ENCODE measurements around the gene NLN.

The NLN gene

GRCh38 chr5:65873181-65873750 is 151.3 kb downstream of the NLN start:
- DNase-seq (ENCODE audit: low read depth): peak; percentile 78

DNA sequence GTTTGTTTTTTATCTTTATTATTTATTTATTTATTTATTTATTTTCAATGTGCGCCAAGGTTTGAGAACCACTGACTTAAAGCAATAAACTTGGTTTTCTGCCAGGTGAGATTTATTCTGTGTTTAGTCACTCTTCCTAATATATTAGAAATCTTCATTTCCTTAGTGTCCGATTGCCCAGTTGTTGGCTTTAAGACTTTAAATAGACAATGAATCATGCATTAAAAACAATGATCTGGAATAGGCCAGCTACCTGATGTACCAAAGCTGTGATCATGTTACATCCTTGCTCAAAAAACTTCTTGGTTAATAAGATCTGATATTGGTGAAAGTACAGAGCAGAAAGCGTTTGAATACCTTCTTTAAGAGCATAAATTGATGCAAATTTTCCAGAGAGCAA is 152.2 kb downstream of the NLN start:
- peak; percentile 66 for DNase-seq (ENCODE audit: low read depth)

GRCh38 chr5:65876496-65876895 is 154.5 kb downstream of the NLN start:
- peak; percentile 17 for DNase-seq (ENCODE audit: low read depth)

- DNase-seq (ENCODE audit: low read depth): no peak
These were observed 155.0 kb downstream of the NLN start for GRCh38 chr5:65876970-65877369.
